PC-3 (cell line): ENCODE data around the gene WDFY4. TPM values are rescaled to one million over a fixed set of nuclear protein-coding genes. Genes with fewer than 3 reads are reported as not detected.

Source experiments
- ATAC-seq: fragments of 200-7000 bp; cut with Tn5 transposase; 2 replicates; pipeline ENCODE4 v1.9.1; 2020; ENCODE audit warnings: mild to moderate bottlenecking, moderate library complexity
- BruUV-seq: library from RNA; stranded (reverse); fragments of 400-500 nt; replicated peaks from 2 replicates; lab custom pipeline; 2021; lab: Mats Ljungman, UMichigan
- CTCF ChIA-PET: fragments of 300-600 bp; sonication (Branson Sonifier 250); formaldehyde crosslinking; loops from one replicate; lab custom pipeline; 2022; ENCODE audit warnings: antibody characterized with exemption; lab: Charles Lee
- POLR2A ChIA-PET: fragments of 300-600 bp; sonication (Branson Sonifier 250); formaldehyde crosslinking; loops from one replicate; lab custom pipeline; 2022; ENCODE audit warnings: antibody characterized with exemption; ENCODE audit not compliant: unreplicated experiment; lab: Charles Lee
- DNase-seq: peaks from one replicate; pipeline ENCODE4 v3.0.0-alpha.2; 2015
- H2AFZ ChIP-seq: fragments of 300-600 bp; sonication (generic); 2 replicates; pipeline ENCODE4 v1.6.0; 2016; ENCODE audit warnings: antibody characterized with exemption, low read length
- H3F3A ChIP-seq: fragments of 300-600 bp; sonication (generic); one replicate; pipeline ENCODE4 v1.6.0; 2017; ENCODE audit warnings: antibody characterized with exemption, low read length, control low read depth, mild to moderate bottlenecking; ENCODE audit not compliant: unreplicated experiment
- H3K27ac ChIP-seq: fragments of 300-600 bp; sonication (generic); 2 replicates; pipeline ENCODE4 v1.5.1; 2016; ENCODE audit warnings: mild to moderate bottlenecking, low read length
- H3K27me3 ChIP-seq: fragments of 300-600 bp; sonication (generic); 2 replicates; pipeline ENCODE4 v1.6.1; 2016; ENCODE audit warnings: low read length, mixed read lengths
- H3K36me3 ChIP-seq: fragments of 300-600 bp; sonication (generic); 2 replicates; pipeline ENCODE4 v1.6.1; 2016; ENCODE audit warnings: low read depth, mixed run types, low read length, mixed read lengths
- H3K4me1 ChIP-seq: fragments of 300-600 bp; sonication (generic); 2 replicates; pipeline ENCODE4 v1.5.1; 2016; ENCODE audit warnings: low read length; ENCODE audit not compliant: insufficient read depth
- H3K4me2 ChIP-seq: fragments of 300-600 bp; sonication (generic); 2 replicates; pipeline ENCODE4 v1.6.0; 2016; ENCODE audit warnings: low read length
- H3K4me3 ChIP-seq: fragments of 300-600 bp; sonication (generic); 2 replicates; pipeline ENCODE4 v1.5.1; 2016; ENCODE audit warnings: mild to moderate bottlenecking, low read length, mixed read lengths
- H3K79me2 ChIP-seq: fragments of 300-600 bp; sonication (generic); 2 replicates; pipeline ENCODE4 v1.6.1; 2017; ENCODE audit warnings: low read length, mixed read lengths
- H3K9ac ChIP-seq: fragments of 300-600 bp; sonication (generic); 2 replicates; pipeline ENCODE4 v1.6.0; 2016; ENCODE audit warnings: mild to moderate bottlenecking, low read length
- H3K9me2 ChIP-seq: fragments of 300-600 bp; sonication (generic); replicated peaks from 2 replicates; pipeline ENCODE4 v1.6.1; 2016; ENCODE audit warnings: mixed run types, low read length, mixed read lengths
- H3K9me3 ChIP-seq: fragments of 300-600 bp; sonication (generic); 2 replicates; pipeline ENCODE4 v1.6.1; 2016; ENCODE audit warnings: low read length, mixed read lengths
- H4K20me1 ChIP-seq: fragments of 300-600 bp; sonication (generic); 2 replicates; pipeline ENCODE4 v1.6.1; 2016; ENCODE audit warnings: low read length, mixed read lengths
- EZH2 ChIP-seq: fragments of 300-600 bp; sonication (generic); IDR thresholded peaks from one replicate; pipeline ENCODE4 v1.6.1; 2017; ENCODE audit warnings: antibody characterized with exemption, mild to moderate bottlenecking, low read length; ENCODE audit not compliant: unreplicated experiment
- EZH2phosphoT487 ChIP-seq: fragments of 300-600 bp; sonication (generic); IDR thresholded peaks from 2 replicates; pipeline ENCODE4 v1.6.1; 2018; ENCODE audit warnings: mild to moderate bottlenecking, antibody characterized with exemption, low read length, borderline replicate concordance
- intact Hi-C: fragments of 100-400 bp; cut with micrococcal nuclease; formaldehyde crosslinking; loops from 2 replicates; pipeline ENCODE4 v1.9.0; 2023
- total RNA-seq: library from RNA; depleted of rRNA; stranded (reverse); fragments of >200 nt; gene quantifications from 2 replicates; pipeline ENCODE4 v1.2.3, GENCODE V29; 2014
- TF ChIP-seq, protein P1 (sequence below): fragments of 300-600 bp; sonication (generic); conservative IDR thresholded peaks from 2 replicates; pipeline ENCODE4 v1.5.1; 2017; ENCODE audit warnings: antibody characterized with exemption, low read depth, mild to moderate bottlenecking, low read length

Gene WDFY4
- total RNA-seq, 1 experiment from 2014 or later, result not detected

DNA sequence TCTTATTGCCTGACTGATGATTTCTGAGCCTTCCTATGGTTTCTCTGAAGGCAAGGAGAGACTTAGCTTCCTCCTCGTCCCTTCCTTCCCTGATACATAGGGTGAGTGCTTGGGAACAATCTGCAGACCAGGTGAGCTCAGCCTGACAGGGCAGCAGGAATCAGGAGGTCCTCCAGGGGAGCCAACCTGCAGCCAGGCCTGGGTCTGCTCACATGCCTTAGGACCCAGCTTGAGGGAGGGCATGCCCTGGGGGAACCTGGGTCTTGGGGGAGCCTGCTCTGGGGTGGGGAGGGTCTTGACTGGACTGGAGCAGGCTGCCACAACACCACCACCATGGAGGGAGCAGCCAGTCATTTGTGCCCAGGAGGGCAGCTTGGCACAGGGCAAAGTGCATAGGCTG lies 197.3 kb downstream of the WDFY4 start:
- CTCF ChIA-PET, result no interaction called here
- no peak for ATAC-seq
- no peaks in the 10 kb centered on the region for H3F3A ChIP-seq
- intact Hi-C loops, result no loop called here
- no peaks in the 10 kb centered on the region for H3K79me2 ChIP-seq
- DNase-seq, result no peak
- no peak overlapping the region for H2AFZ ChIP-seq
- peaks cover 48% of the 10 kb centered on the region for H3K27me3 ChIP-seq
- POLR2A ChIA-PET, result no interaction called here
- H3K27ac ChIP-seq, result no peak overlapping the region
- no TSS peak for BruUV-seq
- no peaks in the 10 kb centered on the region for H4K20me1 ChIP-seq
- no peaks in the 10 kb centered on the region for H3K36me3 ChIP-seq
- TF ChIP-seq, protein P1, sequence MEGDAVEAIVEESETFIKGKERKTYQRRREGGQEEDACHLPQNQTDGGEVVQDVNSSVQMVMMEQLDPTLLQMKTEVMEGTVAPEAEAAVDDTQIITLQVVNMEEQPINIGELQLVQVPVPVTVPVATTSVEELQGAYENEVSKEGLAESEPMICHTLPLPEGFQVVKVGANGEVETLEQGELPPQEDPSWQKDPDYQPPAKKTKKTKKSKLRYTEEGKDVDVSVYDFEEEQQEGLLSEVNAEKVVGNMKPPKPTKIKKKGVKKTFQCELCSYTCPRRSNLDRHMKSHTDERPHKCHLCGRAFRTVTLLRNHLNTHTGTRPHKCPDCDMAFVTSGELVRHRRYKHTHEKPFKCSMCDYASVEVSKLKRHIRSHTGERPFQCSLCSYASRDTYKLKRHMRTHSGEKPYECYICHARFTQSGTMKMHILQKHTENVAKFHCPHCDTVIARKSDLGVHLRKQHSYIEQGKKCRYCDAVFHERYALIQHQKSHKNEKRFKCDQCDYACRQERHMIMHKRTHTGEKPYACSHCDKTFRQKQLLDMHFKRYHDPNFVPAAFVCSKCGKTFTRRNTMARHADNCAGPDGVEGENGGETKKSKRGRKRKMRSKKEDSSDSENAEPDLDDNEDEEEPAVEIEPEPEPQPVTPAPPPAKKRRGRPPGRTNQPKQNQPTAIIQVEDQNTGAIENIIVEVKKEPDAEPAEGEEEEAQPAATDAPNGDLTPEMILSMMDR, result no peak
- TF ChIP-seq EZH2, result no peak
- TF ChIP-seq EZH2phosphoT487, result no peak
- no peak overlapping the region for H3K4me2 ChIP-seq
- no peak overlapping the region for H3K4me3 ChIP-seq
- no peaks in the 10 kb centered on the region for H3K9me2 ChIP-seq
- no peak overlapping the region for H3K9ac ChIP-seq
- no peaks in the 10 kb centered on the region for H3K4me1 ChIP-seq
- H3K9me3 ChIP-seq, result no peaks in the 10 kb centered on the region

DNA sequence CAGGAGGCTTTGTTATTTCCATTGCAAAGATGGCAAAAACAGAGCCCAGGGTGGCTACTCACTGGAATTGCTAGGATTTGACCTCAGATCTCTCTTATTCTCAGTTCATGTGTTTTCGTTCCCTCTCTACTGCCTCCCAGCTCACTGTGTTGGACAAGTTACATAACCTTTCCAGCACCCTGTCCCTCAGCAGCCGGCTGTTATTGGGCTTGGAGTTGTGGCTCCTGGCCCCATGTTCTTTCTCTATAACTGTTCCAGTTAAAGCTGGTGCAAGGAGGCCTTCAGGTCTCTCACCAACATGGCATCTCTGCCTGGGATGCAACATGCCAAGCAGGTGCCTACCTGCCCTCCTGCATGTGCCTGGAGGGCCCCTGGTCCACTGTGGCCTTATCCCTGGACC lies 198.2 kb downstream of the WDFY4 start:
- no peak overlapping the region for H3K9ac ChIP-seq
- peaks cover 41% of the 10 kb centered on the region for H3K27me3 ChIP-seq
- H2AFZ ChIP-seq, result no peak overlapping the region
- H3K27ac ChIP-seq, result no peak overlapping the region
- no peak overlapping the region for H3K4me3 ChIP-seq
- BruUV-seq, result no TSS peak
- no peaks in the 10 kb centered on the region for H4K20me1 ChIP-seq
- ATAC-seq (no peak), DNase-seq (no peak)
- POLR2A ChIA-PET, result no interaction called here
- no peaks in the 10 kb centered on the region for H3K36me3 ChIP-seq
- no peaks in the 10 kb centered on the region for H3K79me2 ChIP-seq
- intact Hi-C loops, result no loop called here
- no peaks in the 10 kb centered on the region for H3K9me2 ChIP-seq
- no peaks in the 10 kb centered on the region for H3K4me1 ChIP-seq
- TF ChIP-seq EZH2phosphoT487 (no peak), EZH2 (no peak)
- TF ChIP-seq, protein P1, result no peak
- no peaks in the 10 kb centered on the region for H3F3A ChIP-seq
- no peaks in the 10 kb centered on the region for H3K9me3 ChIP-seq
- H3K4me2 ChIP-seq, result no peak overlapping the region
- CTCF ChIA-PET, result no interaction called here

DNA sequence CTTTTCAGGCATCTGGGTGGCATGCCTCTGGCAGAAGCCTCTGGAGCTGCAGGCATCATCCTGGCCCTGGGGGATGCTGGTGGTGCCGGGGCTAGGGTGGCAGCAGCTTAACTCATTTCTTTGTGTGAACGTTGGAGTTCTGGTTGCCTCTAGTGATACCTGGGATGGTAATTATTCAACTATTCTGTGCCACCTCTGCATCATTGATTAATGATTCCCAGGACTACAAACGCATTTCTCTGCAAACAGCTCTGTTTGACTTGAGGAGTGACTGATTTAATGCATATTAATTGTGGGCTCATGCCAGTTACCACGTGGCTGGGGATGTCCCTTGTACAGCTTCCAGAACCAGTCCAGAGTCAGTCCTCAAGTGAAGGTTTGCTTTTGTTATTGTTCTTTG lies 199.0 kb downstream of the WDFY4 start:
- H3F3A ChIP-seq, result no peaks in the 10 kb centered on the region
- CTCF ChIA-PET, result no interaction called here
- H2AFZ ChIP-seq, result no peak overlapping the region
- intact Hi-C loops, result no loop called here
- no peaks in the 10 kb centered on the region for H3K4me1 ChIP-seq
- H3K4me3 ChIP-seq, result no peak overlapping the region
- POLR2A ChIA-PET, result no interaction called here
- no peaks in the 10 kb centered on the region for H3K9me2 ChIP-seq
- TF ChIP-seq, protein P1, result no peak
- TF ChIP-seq EZH2 (no peak), EZH2phosphoT487 (no peak)
- H3K79me2 ChIP-seq, result no peaks in the 10 kb centered on the region
- no TSS peak for BruUV-seq
- H3K36me3 ChIP-seq, result no peaks in the 10 kb centered on the region
- no peak overlapping the region for H3K9ac ChIP-seq
- no peaks in the 10 kb centered on the region for H4K20me1 ChIP-seq
- ATAC-seq (no peak), DNase-seq (no peak)
- H3K9me3 ChIP-seq, result no peaks in the 10 kb centered on the region
- no peak overlapping the region for H3K4me2 ChIP-seq
- H3K27me3 ChIP-seq, result peaks cover 40% of the 10 kb centered on the region
- H3K27ac ChIP-seq, result no peak overlapping the region
